ENCODE data around the gene TEX261. TPM values are rescaled to one million over a fixed set of nuclear protein-coding genes. Genes with fewer than 3 reads are reported as not detected.
A peak's percentile ranks its signal among the peaks of the same experiment; 100 is the strongest.

The TEX261 gene
- total and polyA plus RNA-seq, 7 donors, result 31.9 to 70.7 (median 53.8) TPM

GRCh38 chr2:70985283-70985688 is 9.4 kb downstream of the TEX261 start:
- WGBS, 3 donors, result 75 to 85% (median 79%) methylated on average over 5 of the region's 5 CpGs
- H3K4me3 ChIP-seq, result no peak overlapping the region
- ATAC-seq (peak in 1 of 4 donors; percentile 8), DNase-seq (no peak)
- no peaks in the 10 kb centered on the region for H3K9me3 ChIP-seq
- no peak overlapping the region for H3K27ac ChIP-seq
- intact Hi-C loops (cut with DNase I), result no loop called here
- no peak for TF ChIP-seq CTCF (IDR thresholded peaks at IDR 0.05)
- H3K36me3 ChIP-seq (ENCODE audit: insufficient read depth in 1 of 2, low read depth in 1 of 2), result peaks cover 2 to 49% of the 10 kb centered on the region in 2 donors
- H3K27me3 ChIP-seq (ENCODE audit: insufficient read depth in 3 of 3, low read length in 2 of 3), result no peaks in the 10 kb centered on the region
- no peaks in the 10 kb centered on the region for H3K4me1 ChIP-seq

- ATAC-seq (peak; percentile 53 to 81 (median 80)), DNase-seq (peak; percentile 65 to 69)
- TF ChIP-seq CTCF (IDR thresholded peaks at IDR 0.05), result peak; percentile 59
- H3K4me3 ChIP-seq, result no peak overlapping the region
- no peaks in the 10 kb centered on the region for H3K9me3 ChIP-seq
- no peaks in the 10 kb centered on the region for H3K27me3 ChIP-seq (ENCODE audit: insufficient read depth in 3 of 3, low read length in 2 of 3)
- intact Hi-C loops (cut with DNase I), result no loop called here
- no peak overlapping the region for H3K27ac ChIP-seq
- H3K4me1 ChIP-seq, result no peaks in the 10 kb centered on the region
- H3K36me3 ChIP-seq (ENCODE audit: insufficient read depth in 1 of 2, low read depth in 1 of 2), result peaks cover 0 to 43% of the 10 kb centered on the region in 2 donors
- 46 to 52% (median 52%) methylated on average over 32 of the region's 32 CpGs for WGBS, 3 donors
These were observed 9.9 kb downstream of the TEX261 start for GRCh38 chr2:70984576-70985282.

GRCh38 chr2:70984228-70984575 is 10.5 kb downstream of the TEX261 start:
- DNase-seq, result no peak
- Histone ChIP-seq H3K27me3 (ENCODE audit: insufficient read depth in 3 of 3, low read length in 2 of 3) (no peaks in the 10 kb centered on the region), H3K9me3 (no peaks in the 10 kb centered on the region), H3K36me3 (ENCODE audit: insufficient read depth in 1 of 2, low read depth in 1 of 2) (peaks cover 0 to 38% of the 10 kb centered on the region in 2 donors), H3K27ac (no peak overlapping the region), H3K4me1 (no peaks in the 10 kb centered on the region), H3K4me3 (no peak overlapping the region)
- ATAC-seq, result no peak
- no peak for TF ChIP-seq CTCF (IDR thresholded peaks at IDR 0.05)
- 88 to 98% (median 95%) methylated on average over 3 of the region's 3 CpGs for WGBS, 3 donors
- intact Hi-C loops (cut with DNase I), result no loop called here

- WGBS, 3 donors, result 78 to 84% (median 79%) methylated on average over 8 of the region's 8 CpGs
- no peak for ATAC-seq
- peaks cover 0 to 33% of the 10 kb centered on the region in 2 donors for H3K36me3 ChIP-seq (ENCODE audit: insufficient read depth in 1 of 2, low read depth in 1 of 2)
These were observed 11.0 kb downstream of the TEX261 start for GRCh38 chr2:70983506-70984227.

More at GRCh38 chr2:70983506-70984227, 11.0 kb downstream of the TEX261 start:
- intact Hi-C loops (cut with DNase I), result no loop called here
- H3K4me1 ChIP-seq, result peaks cover 2% of the 10 kb centered on the region
- H3K4me3 ChIP-seq, result no peak overlapping the region
- TF ChIP-seq CTCF (IDR thresholded peaks at IDR 0.05), result no peak
- no peak overlapping the region for H3K27ac ChIP-seq
- H3K9me3 ChIP-seq, result no peaks in the 10 kb centered on the region
- H3K27me3 ChIP-seq (ENCODE audit: insufficient read depth in 3 of 3, low read length in 2 of 3), result no peaks in the 10 kb centered on the region
- DNase-seq, result no peak

Data from psoas muscle (tissue), 8 donors.